ENCODE measurements around the gene RAP1GAP2.

GRCh38 chr17:2947996-2948550 lies 151.8 kb downstream of the RAP1GAP2 start:
- TF ChIP-seq EZH2phosphoT487 (IDR thresholded peaks at IDR 0.05; ENCODE audit: low read length) (no peak), CTCF (IDR thresholded peaks at IDR 0.05; ENCODE audit: low read length) (no peak)

Measured in MM.1S (cell line).